GM15510 (cell line): ENCODE data around the gene FNBP1L.

Experiments
- POLR2A ChIP-seq: IDR thresholded peaks from 3 replicates; pipeline ENCODE4 v1.6.1; 2011; ENCODE audit warnings: borderline replicate concordance; ENCODE audit not compliant: insufficient read length; ENCODE audit errors: extremely low read depth

Gene FNBP1L

DNA sequence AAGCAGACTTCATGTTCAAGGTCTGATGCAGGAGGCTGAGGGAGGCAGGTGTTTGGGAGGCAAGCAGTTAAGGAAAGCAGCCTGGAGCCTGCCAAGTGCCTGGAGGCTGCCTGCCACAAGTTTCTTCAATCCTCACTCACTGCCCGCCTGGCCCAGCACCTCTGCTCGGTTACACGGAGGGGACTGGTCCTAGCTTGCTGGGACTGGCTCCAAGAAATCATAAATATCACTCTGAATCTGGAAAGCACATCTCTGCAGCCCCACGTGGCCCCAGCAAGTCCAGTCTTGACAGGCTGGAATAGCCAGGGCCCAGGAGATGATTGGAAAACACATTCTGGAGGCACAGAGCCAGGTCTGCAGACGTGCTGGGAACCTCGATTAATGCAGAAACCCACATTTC is 149.8 kb downstream of the FNBP1L start:
- TF ChIP-seq POLR2A = no peak

DNA sequence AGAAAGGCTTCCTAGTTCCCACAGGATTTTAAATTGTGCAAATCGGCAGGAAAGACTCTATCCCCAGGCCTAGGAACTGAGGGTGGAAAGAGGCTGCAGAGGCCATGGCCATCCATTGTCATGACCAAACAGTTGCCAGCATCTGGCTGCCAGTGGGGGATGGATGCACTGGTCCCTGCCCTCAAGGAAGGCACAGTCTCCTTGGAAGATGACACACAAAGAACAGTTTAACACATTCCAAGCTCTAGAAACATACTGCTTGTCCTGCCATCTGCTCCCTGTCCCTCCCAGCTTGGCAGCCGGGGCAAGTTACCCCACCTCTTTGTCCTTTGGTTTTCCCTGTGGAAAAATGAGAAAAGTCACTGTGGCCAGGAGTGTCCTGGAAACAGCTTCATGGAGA is 150.5 kb downstream of the FNBP1L start:
- no peak for TF ChIP-seq POLR2A

DNA sequence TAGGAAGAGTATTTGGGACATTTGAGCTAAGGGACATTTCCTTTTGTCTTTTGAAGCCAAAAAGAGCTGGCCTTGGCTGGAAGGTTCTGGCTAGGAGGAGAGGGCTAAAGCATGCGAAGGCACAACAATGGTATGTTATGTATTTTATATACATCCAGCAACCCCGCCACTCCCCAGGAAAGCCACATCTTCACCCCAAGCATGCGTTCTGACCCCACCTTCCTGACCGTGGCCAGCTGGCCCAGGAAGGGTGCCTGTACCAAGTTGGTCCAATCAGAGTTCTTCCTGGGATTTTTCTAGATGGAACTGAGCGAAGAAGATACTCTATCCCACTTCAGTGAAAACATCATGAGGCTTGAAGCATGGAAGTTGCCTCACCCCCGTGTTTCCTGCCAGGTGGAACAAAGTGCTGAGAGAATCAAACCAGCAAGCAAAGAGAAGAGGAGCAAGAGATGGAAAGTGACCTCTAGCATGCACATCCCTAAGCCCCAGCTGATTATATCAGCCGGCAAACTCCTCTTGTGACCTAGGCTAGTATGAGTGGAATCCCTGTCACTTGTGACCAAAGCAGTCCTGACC is 151.0 kb downstream of the FNBP1L start:
- no peak for TF ChIP-seq POLR2A

DNA sequence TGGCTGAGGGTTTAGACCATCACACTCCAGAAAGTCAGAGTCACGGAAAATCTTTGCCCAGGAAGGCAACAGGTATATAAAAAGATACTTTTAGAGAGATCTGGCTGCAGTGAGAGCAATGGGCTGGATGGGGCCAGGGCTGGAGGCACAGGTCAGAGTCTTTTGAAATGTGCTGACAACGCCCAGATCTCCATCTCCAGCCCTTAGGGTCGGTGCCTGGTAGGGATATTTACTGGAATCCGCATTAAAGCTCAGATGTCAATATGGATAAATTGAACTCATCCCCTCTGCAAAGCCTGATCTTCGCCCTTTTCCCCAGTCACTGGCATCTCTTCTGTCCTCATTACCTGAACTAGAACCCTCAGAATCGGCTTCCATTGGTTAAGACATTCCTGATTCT is 151.6 kb downstream of the FNBP1L start:
- TF ChIP-seq POLR2A = no peak

DNA sequence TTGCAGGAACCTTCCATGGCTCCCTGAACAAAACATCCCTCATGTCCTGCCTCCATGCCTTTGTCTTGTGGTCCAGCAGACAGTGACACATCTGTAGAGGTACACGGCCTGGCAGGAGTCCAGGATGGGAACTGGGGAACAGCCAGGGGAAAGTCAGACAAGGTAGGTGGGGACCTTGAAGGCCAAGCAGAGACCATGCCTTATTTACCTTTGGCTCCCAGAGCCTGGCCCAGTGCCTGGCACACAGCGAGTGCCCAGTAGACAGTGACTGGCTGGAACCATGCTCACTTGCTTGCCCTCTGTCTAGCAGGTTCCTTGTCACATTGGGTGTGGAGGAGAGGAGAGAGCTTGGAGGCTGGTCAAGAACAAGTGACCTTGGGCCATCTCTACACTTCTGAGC is 152.7 kb downstream of the FNBP1L start:
- no peak for TF ChIP-seq POLR2A

DNA sequence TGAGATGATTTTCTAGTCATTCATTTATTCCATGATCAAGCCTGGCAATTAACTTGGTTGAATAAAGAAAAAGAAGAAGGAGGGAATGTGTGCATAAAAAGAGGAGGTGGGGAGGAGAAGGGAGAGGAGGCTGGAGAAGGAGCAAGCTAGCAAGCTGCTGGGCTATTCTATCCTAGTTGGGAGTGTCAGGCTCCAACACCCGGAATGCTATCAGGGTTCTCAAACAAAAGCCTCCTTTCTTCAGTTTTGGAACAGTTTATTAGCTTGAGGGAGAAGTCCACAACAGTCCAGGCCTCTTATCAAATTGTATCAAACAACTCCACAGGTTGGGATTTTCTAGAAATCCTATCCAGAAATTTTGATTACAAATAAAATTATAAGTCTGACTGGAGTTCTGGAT is 153.8 kb downstream of the FNBP1L start:
- TF ChIP-seq POLR2A = no peak

DNA sequence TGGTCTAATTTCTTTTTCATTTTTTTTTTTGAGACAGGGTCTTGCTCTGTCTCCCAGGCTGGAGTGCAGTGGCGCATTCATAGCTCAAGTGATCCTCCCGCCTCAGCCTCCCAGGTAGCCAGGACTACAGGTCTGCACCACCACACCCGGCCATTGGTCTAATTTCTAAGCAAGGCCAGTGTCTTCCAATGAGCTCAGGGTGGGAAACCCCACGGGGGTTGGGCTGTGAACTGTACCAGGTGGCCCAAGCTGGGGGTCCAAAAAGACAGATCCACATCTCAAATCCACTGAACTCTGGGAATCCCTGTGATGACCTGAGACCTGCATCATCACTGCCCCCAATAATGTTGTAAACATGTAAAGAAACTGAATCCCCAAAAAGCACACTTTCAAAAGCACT is 154.2 kb downstream of the FNBP1L start:
- TF ChIP-seq POLR2A = no peak

DNA sequence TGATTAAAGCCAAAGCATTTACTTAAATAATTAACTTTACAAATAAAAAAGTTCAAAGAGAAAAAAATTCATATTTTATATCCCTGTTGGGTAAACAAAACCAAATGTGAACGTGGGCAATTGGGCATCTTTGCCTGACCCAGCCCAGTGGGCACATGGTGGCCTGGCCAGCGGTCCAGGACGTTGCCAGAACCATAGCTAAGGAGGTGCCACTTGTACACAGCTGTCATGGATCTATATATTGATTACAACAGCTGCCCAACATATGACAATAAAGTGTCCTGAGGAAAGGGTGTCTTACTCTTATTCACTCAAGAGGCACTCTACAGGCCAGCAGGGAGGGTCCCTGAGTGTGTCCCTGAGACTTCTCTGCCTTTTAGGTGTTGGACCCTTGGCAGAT is 155.2 kb downstream of the FNBP1L start:
- no peak for TF ChIP-seq POLR2A

DNA sequence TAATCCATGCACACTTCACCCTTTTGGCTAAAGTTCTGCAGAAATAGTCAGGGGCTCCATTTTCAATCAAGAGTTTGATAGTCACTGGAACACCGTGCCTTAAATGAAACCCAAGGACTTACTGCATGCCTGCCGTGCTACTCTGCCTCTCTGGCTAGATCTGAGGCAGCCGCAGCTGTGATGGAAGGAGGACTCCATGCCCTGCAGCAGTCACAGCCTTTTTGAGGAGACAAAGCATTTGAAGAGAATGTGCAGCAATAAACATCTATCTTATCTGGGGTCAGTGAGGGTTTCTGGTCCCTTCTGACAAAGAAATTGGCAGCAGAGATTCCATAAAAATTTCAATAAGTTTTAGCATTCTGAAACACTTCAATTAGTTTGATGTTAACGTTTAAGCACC is 155.7 kb downstream of the FNBP1L start:
- TF ChIP-seq POLR2A = no peak
